HG02610 (cell line): ENCODE results near the gene HTR3C.
"Not testable (repeated sequence)": the region's sequence is repeated elsewhere in the genome, so short reads cannot be mapped to it uniquely, and the experiment has no call there.

Experiments
- ATAC-seq: cut with Tn5 transposase; IDR thresholded peaks from one replicate; pipeline ENCODE4 v1.9.1; 2021; ENCODE audit warnings: mild to moderate bottlenecking, moderate library complexity; ENCODE audit not compliant: unreplicated experiment

The HTR3C gene, protein sequence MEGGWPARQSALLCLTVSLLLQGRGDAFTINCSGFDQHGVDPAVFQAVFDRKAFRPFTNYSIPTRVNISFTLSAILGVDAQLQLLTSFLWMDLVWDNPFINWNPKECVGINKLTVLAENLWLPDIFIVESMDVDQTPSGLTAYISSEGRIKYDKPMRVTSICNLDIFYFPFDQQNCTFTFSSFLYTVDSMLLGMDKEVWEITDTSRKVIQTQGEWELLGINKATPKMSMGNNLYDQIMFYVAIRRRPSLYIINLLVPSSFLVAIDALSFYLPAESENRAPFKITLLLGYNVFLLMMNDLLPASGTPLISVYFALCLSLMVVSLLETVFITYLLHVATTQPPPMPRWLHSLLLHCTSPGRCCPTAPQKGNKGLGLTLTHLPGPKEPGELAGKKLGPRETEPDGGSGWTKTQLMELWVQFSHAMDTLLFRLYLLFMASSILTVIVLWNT

GRCh38 chr3:184052767-184053166 is at the start of gene HTR3C:
HTR3C (plus strand) TSS chr3:184053047; CDS start chr3:184053081, 34 bp downstream.
- ATAC-seq, result no peak

DNA sequence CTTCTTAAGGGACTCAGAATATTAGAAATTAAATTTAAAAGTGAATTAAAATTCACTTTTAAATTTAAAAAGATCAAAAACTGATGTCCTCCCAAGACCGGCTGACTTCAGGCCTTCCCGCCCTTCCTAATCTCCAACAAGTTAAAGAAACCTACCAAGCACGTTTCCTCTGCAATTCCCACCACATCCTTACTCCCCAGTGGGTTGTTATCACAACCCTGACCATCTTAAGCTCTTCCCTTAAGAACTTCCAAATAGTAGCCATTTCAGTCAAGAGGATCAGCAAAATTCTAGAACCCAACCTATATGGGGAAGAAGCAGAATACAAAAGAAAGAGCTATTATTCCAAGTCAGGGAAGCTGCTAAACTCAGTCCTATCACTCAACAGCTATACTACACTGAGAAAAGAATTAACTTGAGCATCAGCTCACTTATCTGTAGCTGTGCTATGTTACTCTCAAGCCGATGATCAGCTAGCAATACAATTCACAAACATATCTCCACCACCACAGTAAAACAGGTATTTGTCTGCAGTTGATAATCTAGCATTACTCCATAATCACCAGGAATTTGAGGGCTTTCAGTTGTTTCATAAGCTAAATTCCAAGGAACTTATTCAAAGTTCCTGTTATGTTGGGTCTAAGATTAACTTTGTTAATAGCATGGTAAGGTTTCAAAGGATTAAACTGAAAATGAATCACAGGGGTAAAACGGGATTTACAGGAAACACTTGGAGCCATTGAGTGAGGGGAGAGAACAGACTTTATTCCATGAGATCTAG is 49.5 kb upstream of the HTR3C start:
- ATAC-seq, result no peak

DNA sequence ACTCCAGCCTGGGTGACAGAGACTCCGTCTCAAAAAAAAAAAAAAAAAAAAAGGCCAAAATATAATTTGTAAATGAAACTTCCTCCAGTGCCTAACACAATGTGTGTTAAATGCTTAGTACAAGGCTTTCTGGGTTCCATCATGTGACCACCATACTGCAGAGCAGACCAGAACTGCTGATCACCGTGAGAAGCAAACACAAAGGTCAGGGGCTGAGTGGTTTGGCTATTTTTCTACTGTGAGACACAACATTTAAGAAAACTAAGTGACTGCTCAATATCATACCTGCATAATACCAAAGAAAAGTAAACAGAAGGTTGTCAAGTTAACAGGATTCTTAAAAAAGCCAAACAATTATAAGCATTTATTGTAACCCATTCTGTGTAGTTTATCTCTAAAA is 48.4 kb upstream of the HTR3C start:
- no peak for ATAC-seq

DNA sequence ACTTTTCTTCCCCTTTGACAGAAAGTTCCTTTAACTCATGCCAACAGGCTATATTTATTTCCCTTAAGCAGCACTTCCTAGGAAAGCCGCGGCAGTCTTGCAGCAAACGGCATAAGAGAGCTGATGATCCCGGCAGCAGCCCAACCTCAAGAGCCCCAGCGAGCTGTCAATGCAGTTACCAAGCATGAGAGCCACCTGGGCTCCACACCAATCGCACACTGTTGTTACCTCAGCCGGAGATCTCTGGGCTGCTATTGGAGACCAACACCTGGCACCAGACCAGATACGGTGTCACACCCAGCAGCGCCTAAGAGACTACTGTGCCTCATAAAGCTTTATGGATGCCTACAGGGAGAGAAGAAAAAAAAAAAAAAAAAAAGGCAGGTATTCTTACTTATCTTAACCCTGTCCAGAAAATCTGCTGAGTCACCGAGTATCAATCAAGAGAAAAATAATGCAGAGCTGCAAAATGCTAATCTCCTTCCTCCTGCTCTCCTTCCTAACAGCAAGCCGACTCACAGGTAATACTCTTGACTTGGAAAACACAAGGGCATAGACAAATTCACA is 46.8 kb upstream of the HTR3C start:
- peak; percentile 83 for ATAC-seq

- not testable (repeated sequence) for ATAC-seq
These were observed 45.6 kb upstream of the HTR3C start for GRCh38 chr3:184007143-184007813.

- no peak for ATAC-seq
These were observed 44.7 kb upstream of the HTR3C start for GRCh38 chr3:184008161-184008560.

DNA sequence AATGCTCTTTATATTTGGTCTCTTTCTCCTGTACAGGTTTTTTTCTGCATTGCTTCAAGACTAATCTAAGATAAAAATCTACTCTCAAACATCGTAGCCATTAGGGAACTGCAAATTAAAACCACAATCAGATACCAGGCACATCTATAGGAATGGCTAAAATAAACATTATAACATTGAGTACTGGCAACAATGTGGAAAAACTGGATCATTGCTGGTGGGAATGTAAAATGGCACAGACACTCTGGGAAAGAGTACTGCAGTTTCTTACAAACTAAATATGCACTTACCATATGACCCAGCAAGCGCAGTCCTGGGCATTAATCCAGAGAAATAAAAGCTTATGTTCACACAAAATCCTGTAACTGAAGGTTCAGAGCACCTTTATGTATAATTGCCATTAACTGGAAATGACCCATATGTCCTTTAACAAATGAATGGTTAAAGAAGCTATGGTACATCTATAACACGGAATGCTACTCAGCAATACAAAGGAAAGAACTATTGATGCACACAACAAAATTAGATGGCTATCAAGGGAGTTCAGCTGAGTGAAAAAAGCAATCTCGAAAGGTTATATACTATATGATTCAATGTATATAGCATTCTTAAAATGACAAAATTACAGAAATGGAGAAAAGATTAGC is 41.5 kb upstream of the HTR3C start:
- no peak for ATAC-seq

DNA sequence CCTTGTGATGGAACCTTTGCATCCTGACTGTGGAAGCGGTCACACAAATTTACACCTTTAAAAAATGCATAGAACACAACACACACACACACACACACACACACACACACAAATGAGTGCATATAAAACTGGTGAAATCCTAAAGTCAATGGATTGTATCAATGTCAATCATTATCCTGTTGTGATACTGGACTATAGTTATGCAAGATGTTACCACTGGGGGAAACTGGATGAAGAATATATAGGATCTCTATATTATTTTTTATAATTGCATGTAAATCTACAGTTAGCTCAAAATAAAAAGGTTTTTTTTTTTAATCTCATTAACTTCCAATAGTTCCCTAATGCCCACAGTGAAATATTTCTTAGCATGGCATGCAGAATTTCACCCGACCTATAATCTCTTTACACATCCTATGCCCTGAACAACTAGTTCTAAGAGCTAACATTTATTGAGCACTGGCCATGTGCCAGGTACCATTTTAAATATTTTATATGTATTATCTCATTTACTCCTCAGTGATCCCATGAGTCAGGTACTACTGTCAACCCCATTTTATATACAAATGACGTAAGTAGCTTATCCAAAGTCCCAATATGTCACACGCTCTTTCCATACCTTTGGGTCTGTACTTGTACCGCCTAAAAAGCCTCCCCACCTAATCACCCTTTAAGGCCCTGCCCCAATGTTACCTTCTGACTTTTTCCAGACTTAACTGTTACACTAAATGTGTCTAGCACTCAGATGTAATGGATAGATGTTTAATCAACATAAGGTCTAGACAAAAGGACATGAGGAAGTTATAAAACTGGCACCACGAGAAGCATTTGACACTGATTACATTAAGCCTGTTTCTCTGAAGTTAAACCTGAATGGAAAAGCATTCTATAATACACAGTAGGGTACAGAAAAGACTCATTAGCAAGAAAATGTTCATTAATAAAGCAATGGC is 40.6 kb upstream of the HTR3C start:
- no peak for ATAC-seq

DNA sequence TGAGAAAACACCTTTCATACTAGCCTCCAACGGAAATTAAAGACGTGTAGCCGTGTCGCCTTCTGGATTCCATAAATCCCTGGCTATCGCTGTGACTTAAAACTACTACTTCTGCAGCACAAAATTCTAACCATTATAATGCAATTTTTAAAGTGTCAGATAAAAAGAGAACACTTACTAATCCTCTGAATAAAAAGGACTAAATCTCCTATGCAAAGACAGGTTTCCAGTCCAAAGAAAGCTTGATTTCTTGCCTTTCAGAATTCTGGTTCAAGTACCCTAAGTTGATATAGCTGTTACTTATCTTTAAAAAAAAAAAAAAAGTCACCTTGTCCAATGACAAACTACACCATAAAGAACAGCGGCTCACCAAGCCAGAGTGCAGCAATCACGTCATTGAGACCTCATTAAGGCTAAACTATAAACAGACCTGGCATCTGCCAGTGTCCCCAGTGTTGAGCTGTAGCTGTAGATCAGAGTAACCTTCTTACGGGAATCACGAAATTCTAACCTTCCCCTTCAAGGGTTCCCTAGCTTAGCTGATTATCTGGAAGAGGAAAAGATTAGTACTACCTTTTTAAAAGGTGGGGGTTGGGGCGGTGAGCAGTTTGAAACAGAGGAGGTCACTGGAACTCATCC is 37.3 kb upstream of the HTR3C start:
- ATAC-seq, result no peak

DNA sequence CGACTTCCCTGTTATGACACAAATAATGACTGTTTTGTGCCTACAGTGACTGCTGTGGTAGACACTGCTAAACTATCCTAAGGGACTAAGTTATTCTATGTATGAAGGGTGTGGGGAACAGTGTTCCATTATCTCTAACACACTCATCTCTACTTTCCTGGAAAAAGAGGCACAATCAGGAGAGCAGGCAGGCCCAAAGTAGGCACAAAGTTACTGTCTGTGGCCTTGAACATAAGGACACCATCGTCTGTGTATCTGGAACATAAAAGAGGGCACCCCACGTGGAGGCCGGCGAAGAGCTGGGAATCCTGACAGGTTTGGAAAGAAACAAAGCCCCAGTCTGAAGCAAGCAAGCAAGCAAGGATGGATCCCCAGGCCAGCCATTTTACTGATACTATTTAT is 36.7 kb upstream of the HTR3C start:
- ATAC-seq, result no peak

DNA sequence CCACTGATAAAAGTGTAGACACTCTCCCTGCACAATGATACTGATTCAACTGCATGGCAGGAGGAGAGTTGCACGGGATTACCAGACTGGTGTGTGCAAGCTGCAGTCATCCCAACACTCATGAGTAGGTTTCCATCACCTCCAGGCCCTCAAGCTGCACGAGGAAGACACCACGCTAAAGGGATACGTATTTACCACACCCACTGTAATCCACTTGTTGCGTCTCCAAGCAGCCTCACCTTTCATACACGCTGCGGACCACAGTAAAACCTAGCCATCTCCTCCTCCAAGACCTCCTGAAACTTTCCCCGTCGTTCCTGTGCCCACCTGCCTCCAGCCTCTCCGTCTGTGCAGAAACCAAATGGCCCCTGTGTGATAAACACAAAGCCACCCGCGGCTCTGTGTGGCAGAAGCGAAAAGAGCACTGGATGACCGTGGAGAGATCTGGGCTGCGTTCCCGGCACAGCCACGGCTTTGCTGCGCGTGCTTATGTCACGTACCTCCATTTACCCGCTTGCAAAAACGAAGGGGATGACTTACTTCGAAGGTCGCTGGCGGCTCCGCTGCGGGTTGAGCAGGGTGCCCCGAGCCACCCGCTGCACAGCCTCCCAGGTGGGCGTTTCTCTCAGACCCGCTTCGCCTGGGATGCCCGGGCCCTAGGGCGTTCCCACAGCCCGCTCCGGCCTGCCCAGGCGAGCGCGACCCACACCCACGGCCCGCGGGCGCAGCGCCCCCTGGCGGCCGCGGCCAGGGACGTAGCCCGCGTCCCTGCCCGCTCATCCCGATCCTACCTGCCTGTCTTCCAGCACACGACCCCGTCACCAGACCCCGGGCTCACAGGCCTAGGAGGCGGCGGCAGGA is 35.8 kb upstream of the HTR3C start:
- peak; percentile 81 for ATAC-seq

- peak; percentile 96 for ATAC-seq
These were observed 35.0 kb upstream of the HTR3C start, which contains the start of gene ABCC5 for GRCh38 chr3:184017672-184018423. ABCC5 (minus strand) TSS chr3:184017884; CDS start chr3:184014392, 3,492 bp downstream.

- no peak for ATAC-seq
These were observed 34.3 kb upstream of the HTR3C start for GRCh38 chr3:184018424-184018973.

GRCh38 chr3:184022323-184022722 is 30.5 kb upstream of the HTR3C start:
- ATAC-seq, result no peak

GRCh38 chr3:184025256-184025655 is 27.6 kb upstream of the HTR3C start:
- ATAC-seq, result not testable (repeated sequence)

GRCh38 chr3:184028275-184028890 is 24.5 kb upstream of the HTR3C start:
- not testable (repeated sequence) for ATAC-seq
